GM21360 (cell line): ENCODE measurements around the gene SFTPB.
"Not testable (repeated sequence)": the region's sequence is repeated elsewhere in the genome, so short reads cannot be mapped to it uniquely, and the experiment has no call there.

Experiments
- ATAC-seq: cut with Tn5 transposase; IDR thresholded peaks from one replicate; pipeline ENCODE4 v1.9.1; 2021; ENCODE audit warnings: mild to moderate bottlenecking, moderate library complexity; ENCODE audit not compliant: unreplicated experiment

SFTPB gene

GRCh38 chr2:85660301-85660700, 7.7 kb downstream of the SFTPB start:
- not testable (repeated sequence) for ATAC-seq

- no peak for ATAC-seq
Measured at GRCh38 chr2:85659324-85659981, 8.5 kb downstream of the SFTPB start.

- not testable (repeated sequence) for ATAC-seq
Measured at GRCh38 chr2:85657399-85657798, 10.6 kb downstream of the SFTPB start.

DNA sequence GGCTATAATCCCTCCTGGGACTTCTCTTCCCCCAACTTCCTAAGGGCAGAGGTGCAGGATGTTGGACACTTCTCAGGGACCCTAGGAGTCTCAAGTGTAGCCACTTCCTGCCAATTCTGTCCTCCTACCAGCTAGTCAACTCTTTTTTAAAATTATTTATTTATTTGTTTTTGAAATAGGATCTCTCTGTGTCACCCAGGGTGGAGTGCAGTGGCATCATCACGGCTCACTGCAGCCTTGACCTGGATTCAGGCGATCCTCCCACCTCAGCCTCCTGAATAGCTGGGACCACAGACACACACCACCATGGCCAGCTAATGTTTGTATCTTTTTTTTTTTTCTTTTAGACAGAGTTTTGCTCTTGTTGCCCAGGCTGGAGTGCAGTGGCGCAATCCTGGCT, 11.5 kb downstream of the SFTPB start:
- ATAC-seq: no peak

DNA sequence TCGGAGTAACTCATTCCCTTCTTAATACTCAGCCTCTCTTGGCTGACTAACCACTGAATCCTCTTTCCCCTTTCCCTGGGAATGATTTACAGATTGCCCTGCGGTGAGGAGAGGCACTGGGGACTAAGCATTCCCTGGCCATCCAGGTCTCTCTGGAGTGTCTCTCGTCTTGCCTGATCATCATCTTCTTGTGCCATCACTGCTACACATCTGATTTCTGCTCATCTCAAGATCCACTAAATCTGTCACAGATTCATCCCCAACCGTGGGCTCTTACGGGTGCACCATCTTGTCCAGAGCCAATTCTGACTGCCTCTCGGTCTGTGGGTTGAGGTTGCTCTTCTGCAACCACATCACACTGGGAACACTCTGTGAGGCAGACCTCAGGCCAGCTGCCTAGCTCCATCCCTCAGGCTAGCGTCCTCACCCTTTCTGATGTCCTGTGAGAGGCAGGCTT, 12.0 kb downstream of the SFTPB start:
- ATAC-seq: no peak

GRCh38 chr2:85653996-85654395, 14.0 kb downstream of the SFTPB start:
- ATAC-seq: no peak

DNA sequence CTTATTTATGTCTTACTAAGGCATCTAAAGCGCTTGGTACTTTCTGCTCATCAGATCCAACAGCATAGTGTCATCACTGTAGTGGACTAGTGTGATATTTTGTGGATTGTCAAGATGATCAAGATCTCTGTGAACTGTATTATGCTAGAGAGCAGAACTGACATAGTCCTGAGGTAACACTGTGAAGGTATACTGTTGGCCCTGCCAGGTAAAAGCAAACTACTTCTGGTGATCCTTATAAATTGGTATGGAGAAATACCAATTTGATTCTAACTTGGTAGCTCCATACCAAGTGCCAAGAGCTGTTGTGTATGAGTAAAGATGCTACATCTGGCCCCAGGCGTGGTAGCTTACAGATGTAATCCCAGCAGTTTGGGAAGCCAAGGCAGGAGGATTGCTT, 15.9 kb downstream of the SFTPB start:
- no peak for ATAC-seq

DNA sequence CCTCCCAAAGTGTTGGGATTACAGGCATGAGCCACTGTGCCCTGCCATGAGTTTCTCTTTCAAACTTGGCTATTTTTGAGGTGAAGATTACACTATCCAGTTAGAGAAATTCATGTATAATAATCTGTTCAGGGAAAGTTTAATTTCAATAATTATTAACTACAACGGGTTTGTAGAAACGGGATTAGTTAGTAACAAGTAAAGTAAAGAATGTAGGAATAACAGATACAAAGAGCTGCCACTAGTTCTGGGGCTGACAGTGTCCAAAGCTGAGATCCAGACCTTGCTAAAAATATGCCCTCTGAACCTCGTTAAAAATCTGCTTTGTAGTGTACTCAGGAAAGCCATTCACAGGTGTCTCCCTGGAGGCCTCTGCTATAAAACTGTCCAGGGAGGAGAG, 16.9 kb downstream of the SFTPB start:
- ATAC-seq: no peak

- ATAC-seq: no peak
Measured at GRCh38 chr2:85650456-85650855, 17.5 kb downstream of the SFTPB start.

- no peak for ATAC-seq
Measured at GRCh38 chr2:85649201-85650190, 18.5 kb downstream of the SFTPB start.

- no peak for ATAC-seq
Measured at GRCh38 chr2:85648619-85649018, 19.4 kb downstream of the SFTPB start.

DNA sequence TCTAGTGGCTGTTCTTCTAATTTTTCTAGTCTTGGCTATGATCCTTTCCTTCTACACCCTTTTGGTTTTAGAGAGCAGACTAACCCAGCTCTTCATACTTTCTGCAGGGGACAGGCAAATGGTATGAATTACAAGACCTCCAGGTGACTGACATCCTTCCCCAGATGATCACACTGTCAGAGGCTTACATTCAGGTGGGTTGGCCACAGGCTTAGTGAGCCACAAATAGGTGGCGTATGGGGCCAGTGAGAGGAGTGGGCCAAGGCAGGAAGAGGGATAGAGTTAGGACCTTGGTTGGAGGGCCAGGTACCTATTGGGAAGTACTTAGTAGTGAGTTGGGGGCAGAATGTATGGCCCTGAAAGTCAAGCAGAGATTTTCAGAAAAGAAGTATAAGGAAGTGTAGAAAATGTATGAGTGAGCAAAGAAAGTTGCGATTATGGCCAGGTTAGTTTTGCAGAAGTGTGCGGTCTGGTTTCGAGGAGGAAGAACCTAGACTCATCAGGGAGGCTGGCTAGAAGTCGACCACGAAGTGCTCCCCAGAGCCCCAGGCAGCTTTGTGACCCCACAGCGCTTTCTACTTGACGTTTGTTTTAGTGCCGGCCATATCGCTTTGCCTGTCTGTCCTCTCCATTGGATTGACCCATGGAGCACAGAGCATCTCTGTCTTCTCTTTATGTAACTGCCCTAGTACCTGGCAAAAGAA, 20.0 kb downstream of the SFTPB start:
- ATAC-seq: no peak

DNA sequence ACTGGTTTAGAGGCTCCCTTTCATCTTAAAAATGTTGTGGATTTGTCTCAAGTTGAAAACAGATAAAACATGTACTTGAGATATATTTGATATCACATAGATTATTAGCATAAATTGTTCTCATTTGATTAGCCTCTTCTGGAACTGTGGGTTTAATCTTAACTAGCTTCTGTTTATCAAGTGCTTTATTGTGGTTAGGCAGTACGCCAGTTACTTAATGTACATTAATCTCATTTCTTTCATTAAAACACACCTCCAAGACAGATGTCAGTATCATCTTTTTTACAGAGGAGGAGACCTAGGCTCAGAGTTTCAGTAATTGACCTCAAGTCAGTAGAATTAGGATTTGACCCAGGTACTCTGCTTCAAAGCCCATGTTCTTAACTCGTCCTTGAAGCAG, 21.8 kb downstream of the SFTPB start:
- ATAC-seq: no peak

DNA sequence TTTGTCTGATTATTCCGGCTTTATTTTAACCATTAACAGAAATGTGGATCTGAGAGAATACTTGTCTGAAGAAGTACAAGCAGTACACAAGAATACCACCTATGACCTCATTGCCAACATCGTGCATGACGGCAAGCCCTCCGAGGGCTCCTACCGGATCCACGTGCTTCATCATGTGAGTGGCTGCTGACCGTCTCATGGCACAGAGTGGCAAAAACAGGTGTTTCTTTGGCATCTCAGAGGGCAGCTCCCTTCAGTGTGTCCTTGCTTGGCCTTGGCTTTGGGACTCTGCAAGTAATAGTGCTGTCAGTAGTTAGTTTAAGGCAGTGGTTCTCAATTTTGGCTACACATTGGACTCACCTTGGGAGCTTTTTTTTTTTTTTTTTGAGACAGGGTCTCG, 23.1 kb downstream of the SFTPB start:
- no peak for ATAC-seq

GRCh38 chr2:85642725-85643124, 25.3 kb downstream of the SFTPB start:
- ATAC-seq: no peak

DNA sequence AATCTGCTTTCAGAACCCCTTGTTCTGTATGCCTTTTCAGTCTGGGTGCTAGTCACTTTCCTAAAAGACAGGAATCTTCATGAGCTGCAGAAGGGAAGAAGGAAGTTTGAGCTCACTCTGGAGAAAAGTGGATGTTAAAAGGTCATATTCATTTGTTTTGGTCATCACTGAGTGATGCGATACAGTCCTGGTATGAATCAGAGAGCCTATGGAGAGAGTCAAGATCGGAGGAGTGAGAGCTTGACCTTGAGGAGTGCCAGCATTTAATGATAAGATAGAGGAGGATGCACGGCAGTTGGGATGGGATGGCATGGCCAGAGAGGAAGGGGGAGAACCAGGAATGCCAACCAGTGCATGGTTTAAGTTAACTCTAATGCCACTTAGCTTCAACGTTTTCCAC, 32.4 kb downstream of the SFTPB start:
- no peak for ATAC-seq

DNA sequence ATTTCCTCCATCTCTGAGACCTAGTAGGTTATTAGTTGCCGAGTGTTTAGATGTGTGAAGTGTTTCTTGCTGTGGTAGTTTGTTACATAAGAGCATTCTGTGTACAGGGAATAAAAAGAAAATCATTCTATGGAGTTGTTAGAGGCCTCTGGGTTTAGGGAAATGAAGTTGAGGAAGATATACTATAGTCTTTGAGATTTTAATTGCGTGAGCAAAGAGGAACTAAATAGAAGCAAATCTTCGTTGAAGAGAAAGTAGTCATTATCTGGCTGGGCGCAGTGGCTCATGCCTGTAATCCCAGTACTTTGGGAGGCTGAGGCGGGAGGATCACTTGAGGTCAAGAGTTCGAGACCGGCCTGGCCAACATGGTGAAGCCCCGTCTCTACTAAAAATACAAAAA, 33.0 kb downstream of the SFTPB start:
- ATAC-seq: no peak

- ATAC-seq: no peak
Measured at GRCh38 chr2:85631316-85631715, 36.7 kb downstream of the SFTPB start.

- ATAC-seq: no peak
Measured at GRCh38 chr2:85628658-85629057, 39.3 kb downstream of the SFTPB start.

- ATAC-seq: no peak
Measured at GRCh38 chr2:85623991-85624390, 44.0 kb downstream of the SFTPB start.

- no peak for ATAC-seq
Measured at GRCh38 chr2:85621338-85621737, 46.7 kb downstream of the SFTPB start.
